Smooth muscle cell (in vitro differentiated cells): Measurements from ENCODE around the gene HOXA13. TPM values are rescaled to one million over a fixed set of nuclear protein-coding genes. Genes with fewer than 3 reads are reported as not detected.

ENCODE experiments used
- DNase-seq: peaks from one replicate; lab custom pipeline; 2025; ENCODE audit not compliant: unreplicated experiment; lab: John Stamatoyannopoulos, UW
- H2AFZ ChIP-seq: fragments of 200-600 bp; sonication (generic); 2 replicates; pipeline ENCODE4 v1.6.0; 2016; ENCODE audit warnings: antibody characterized with exemption, low read depth, mild to moderate bottlenecking
- H3F3A ChIP-seq: fragments of 200-600 bp; sonication (generic); 2 replicates; pipeline ENCODE4 v1.6.0; 2017; ENCODE audit warnings: antibody characterized with exemption, low read depth
- H3K27ac ChIP-seq: fragments of 200-600 bp; sonication (generic); 2 replicates; pipeline ENCODE4 v1.5.1; 2016; ENCODE audit warnings: low read depth, mild to moderate bottlenecking
- H3K27me3 ChIP-seq: fragments of 200-600 bp; sonication (generic); 2 replicates; pipeline ENCODE4 v1.6.1; 2016; ENCODE audit warnings: low read depth, mild to moderate bottlenecking
- H3K36me3 ChIP-seq: fragments of 200-600 bp; sonication (generic); 2 replicates; pipeline ENCODE4 v1.5.1; 2016; ENCODE audit warnings: low read depth
- H3K4me1 ChIP-seq: fragments of 200-600 bp; sonication (generic); 2 replicates; pipeline ENCODE4 v1.5.1; 2016; ENCODE audit warnings: low read depth
- H3K4me2 ChIP-seq: fragments of 200-600 bp; sonication (generic); 2 replicates; pipeline ENCODE4 v1.6.0; 2016; ENCODE audit warnings: mild to moderate bottlenecking
- H3K4me3 ChIP-seq: fragments of 200-600 bp; sonication (generic); 2 replicates; pipeline ENCODE4 v1.5.1; 2016; ENCODE audit warnings: mild to moderate bottlenecking
- H3K79me2 ChIP-seq: fragments of 200-600 bp; sonication (generic); 2 replicates; pipeline ENCODE4 v1.6.0; 2016; ENCODE audit warnings: low read depth, mild to moderate bottlenecking
- H3K9ac ChIP-seq: fragments of 200-600 bp; sonication (generic); 2 replicates; pipeline ENCODE4 v1.6.0; 2016; ENCODE audit warnings: low read depth
- H3K9me3 ChIP-seq: fragments of 200-600 bp; sonication (generic); replicated peaks from 2 replicates; pipeline ENCODE4 v1.5.1; 2016; ENCODE audit warnings: low read depth
- H4K20me1 ChIP-seq: fragments of 200-600 bp; sonication (generic); 2 replicates; pipeline ENCODE4 v1.6.0; 2016; ENCODE audit warnings: low read depth
- CTCF ChIP-seq: fragments of 200-600 bp; sonication (generic); IDR thresholded peaks from 2 replicates; pipeline ENCODE4 v1.5.1; 2017; ENCODE audit warnings: borderline replicate concordance, mild to moderate bottlenecking, antibody characterized with exemption; ENCODE audit not compliant: insufficient read depth, poor library complexity, severe bottlenecking
- WGBS: methylation state at CpG from one replicate; pipeline ENCODE4 v1.1.7; 2016; ENCODE audit warnings: low lambda C conversion rate; 5-methylcytosine and 5-hydroxymethylcytosine counted together
- polyA plus RNA-seq: library from polyadenylated mRNA; unstranded; fragments of >200 nt; fragmentation: Nextera tagmentation; extraction: Ambion mirVana; gene quantifications from 2 replicates; pipeline ENCODE4 v1.2.1, GENCODE V29; 2016
- total RNA-seq: library from RNA; depleted of rRNA; stranded (reverse); fragments of >200 nt; gene quantifications from 2 replicates; pipeline ENCODE4 v1.2.3, GENCODE V29; 2014

Gene HOXA13
- total and polyA plus RNA-seq, 2 experiments from 2014 or later: 10.0 to 14.2 TPM

- H3F3A ChIP-seq: peaks cover 2% of the 10 kb centered on the region
- H4K20me1 ChIP-seq: no peaks in the 10 kb centered on the region
- H3K36me3 ChIP-seq: no peaks in the 10 kb centered on the region
- peaks cover 32% of the 10 kb centered on the region for H3K79me2 ChIP-seq
- WGBS: 86% methylated on average over 4 of the region's 4 CpGs
- H3K27ac ChIP-seq: no peak overlapping the region
- no peak for DNase-seq
- no peak overlapping the region for H3K4me2 ChIP-seq
- peaks cover 18% of the 10 kb centered on the region for H3K4me1 ChIP-seq
- no peak for TF ChIP-seq CTCF
- H3K9me3 ChIP-seq: no peaks in the 10 kb centered on the region
- no peak overlapping the region for H3K4me3 ChIP-seq
- H3K9ac ChIP-seq: no peak overlapping the region
- no peak overlapping the region for H2AFZ ChIP-seq
- peaks cover 38% of the 10 kb centered on the region for H3K27me3 ChIP-seq
Measured at GRCh38 chr7:27208998-27209397, 9.1 kb upstream of the HOXA13 start.

GRCh38 chr7:27207348-27207985 lies 7.6 kb upstream of the HOXA13 start:
- Histone ChIP-seq H3F3A (no peaks in the 10 kb centered on the region), H3K9ac (no peak overlapping the region), H3K9me3 (no peaks in the 10 kb centered on the region), H2AFZ (peak overlapping the region; percentile 1), H3K4me3 (peak overlapping the region; percentile 11), H3K27me3 (peaks cover 38% of the 10 kb centered on the region), H3K4me1 (peaks cover 8% of the 10 kb centered on the region), H3K4me2 (peak overlapping the region; percentile 86), H3K79me2 (peaks cover 48% of the 10 kb centered on the region), H3K27ac (no peak overlapping the region), H4K20me1 (no peaks in the 10 kb centered on the region), H3K36me3 (no peaks in the 10 kb centered on the region)
- WGBS: 63% methylated on average over 7 of the region's 7 CpGs
- no peak for TF ChIP-seq CTCF
- DNase-seq: no peak

DNA sequence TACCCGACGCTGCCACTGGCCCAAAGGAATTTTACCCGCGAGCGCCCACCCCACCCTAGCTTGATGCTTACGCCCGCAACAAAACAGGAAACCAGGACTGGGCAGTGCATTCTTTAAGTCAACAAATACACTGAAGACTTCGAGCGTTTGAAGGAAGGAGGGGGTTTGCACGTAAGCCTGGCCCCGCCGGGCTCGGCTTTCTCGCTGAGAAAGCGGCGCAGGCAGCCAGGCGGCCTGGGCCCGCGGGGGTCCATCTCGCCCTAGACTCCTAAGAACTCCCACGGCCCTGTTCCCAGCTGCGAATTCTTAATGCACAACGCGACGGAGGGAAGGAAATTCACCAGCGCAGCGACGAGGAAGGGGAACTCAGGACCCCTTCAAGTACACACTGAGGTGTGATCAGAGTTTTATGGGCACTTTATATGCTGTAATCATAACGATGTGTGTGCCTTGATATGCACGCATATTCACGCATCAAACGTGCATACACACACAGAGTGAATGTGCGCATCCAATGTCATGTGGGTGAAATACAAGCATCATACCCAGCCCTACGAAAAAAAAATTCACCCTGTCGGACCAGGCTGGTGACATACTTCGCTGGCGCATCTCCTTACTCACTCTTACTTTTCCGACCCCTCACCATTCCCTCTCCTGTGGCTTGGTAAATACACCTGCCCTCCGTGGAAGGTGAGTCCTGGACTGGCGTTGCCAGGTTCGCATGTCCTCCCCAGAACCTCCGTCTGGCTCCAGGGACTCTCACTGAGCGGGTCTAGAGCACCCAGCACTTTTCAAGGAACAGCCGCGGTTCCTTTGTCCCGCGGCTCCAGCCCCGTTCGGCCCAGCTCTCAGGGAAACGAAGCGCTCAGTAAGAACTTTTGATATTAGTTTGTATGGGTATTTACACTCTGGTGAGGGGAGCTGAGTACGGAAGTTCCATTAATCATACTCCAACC lies 5.7 kb upstream of the HOXA13 start:
- peaks cover 66% of the 10 kb centered on the region for H3K79me2 ChIP-seq
- H3K9ac ChIP-seq: peak overlapping the region; percentile 18
- peaks cover 8% of the 10 kb centered on the region for H3K4me1 ChIP-seq
- H3F3A ChIP-seq: peaks cover 8% of the 10 kb centered on the region
- peak overlapping the region; percentile 86 for H3K4me2 ChIP-seq
- peak overlapping the region; percentile 56 for H3K4me3 ChIP-seq
- DNase-seq: no peak
- 5% methylated on average over 52 of the region's 52 CpGs for WGBS
- H3K36me3 ChIP-seq: no peaks in the 10 kb centered on the region
- H2AFZ ChIP-seq: peak overlapping the region; percentile 71
- peaks cover 33% of the 10 kb centered on the region for H3K27me3 ChIP-seq
- no peak for TF ChIP-seq CTCF
- no peaks in the 10 kb centered on the region for H3K9me3 ChIP-seq
- H3K27ac ChIP-seq: no peak overlapping the region
- H4K20me1 ChIP-seq: no peaks in the 10 kb centered on the region
